Smooth muscle cell (in vitro differentiated cells): Measurements from ENCODE around the gene DNASE1L2. TPM values are rescaled to one million over a fixed set of nuclear protein-coding genes. Genes with fewer than 3 reads are reported as not detected.

Experiments used
- DNase-seq: peaks from one replicate; lab custom pipeline; 2025; ENCODE audit not compliant: unreplicated experiment; lab: John Stamatoyannopoulos, UW
- H2AFZ ChIP-seq: fragments of 200-600 bp; sonication (generic); 2 replicates; pipeline ENCODE4 v1.6.0; 2016; ENCODE audit warnings: antibody characterized with exemption, low read depth, mild to moderate bottlenecking
- H3F3A ChIP-seq: fragments of 200-600 bp; sonication (generic); 2 replicates; pipeline ENCODE4 v1.6.0; 2017; ENCODE audit warnings: antibody characterized with exemption, low read depth
- H3K27ac ChIP-seq: fragments of 200-600 bp; sonication (generic); 2 replicates; pipeline ENCODE4 v1.5.1; 2016; ENCODE audit warnings: low read depth, mild to moderate bottlenecking
- H3K27me3 ChIP-seq: fragments of 200-600 bp; sonication (generic); 2 replicates; pipeline ENCODE4 v1.6.1; 2016; ENCODE audit warnings: low read depth, mild to moderate bottlenecking
- H3K36me3 ChIP-seq: fragments of 200-600 bp; sonication (generic); 2 replicates; pipeline ENCODE4 v1.5.1; 2016; ENCODE audit warnings: low read depth
- H3K4me1 ChIP-seq: fragments of 200-600 bp; sonication (generic); 2 replicates; pipeline ENCODE4 v1.5.1; 2016; ENCODE audit warnings: low read depth
- H3K4me2 ChIP-seq: fragments of 200-600 bp; sonication (generic); 2 replicates; pipeline ENCODE4 v1.6.0; 2016; ENCODE audit warnings: mild to moderate bottlenecking
- H3K4me3 ChIP-seq: fragments of 200-600 bp; sonication (generic); 2 replicates; pipeline ENCODE4 v1.5.1; 2016; ENCODE audit warnings: mild to moderate bottlenecking
- H3K79me2 ChIP-seq: fragments of 200-600 bp; sonication (generic); 2 replicates; pipeline ENCODE4 v1.6.0; 2016; ENCODE audit warnings: low read depth, mild to moderate bottlenecking
- H3K9ac ChIP-seq: fragments of 200-600 bp; sonication (generic); 2 replicates; pipeline ENCODE4 v1.6.0; 2016; ENCODE audit warnings: low read depth
- H3K9me3 ChIP-seq: fragments of 200-600 bp; sonication (generic); replicated peaks from 2 replicates; pipeline ENCODE4 v1.5.1; 2016; ENCODE audit warnings: low read depth
- H4K20me1 ChIP-seq: fragments of 200-600 bp; sonication (generic); 2 replicates; pipeline ENCODE4 v1.6.0; 2016; ENCODE audit warnings: low read depth
- CTCF ChIP-seq: fragments of 200-600 bp; sonication (generic); IDR thresholded peaks from 2 replicates; pipeline ENCODE4 v1.5.1; 2017; ENCODE audit warnings: borderline replicate concordance, mild to moderate bottlenecking, antibody characterized with exemption; ENCODE audit not compliant: insufficient read depth, poor library complexity, severe bottlenecking
- WGBS: methylation state at CpG from one replicate; pipeline ENCODE4 v1.1.7; 2016; ENCODE audit warnings: low lambda C conversion rate; 5-methylcytosine and 5-hydroxymethylcytosine counted together
- polyA plus RNA-seq: library from polyadenylated mRNA; unstranded; fragments of >200 nt; fragmentation: Nextera tagmentation; extraction: Ambion mirVana; gene quantifications from 2 replicates; pipeline ENCODE4 v1.2.1, GENCODE V29; 2016
- total RNA-seq: library from RNA; depleted of rRNA; stranded (reverse); fragments of >200 nt; gene quantifications from 2 replicates; pipeline ENCODE4 v1.2.3, GENCODE V29; 2014

The DNASE1L2 gene
- total and polyA plus RNA-seq, 2 experiments from 2014 or later, result 0.13 to 0.25 TPM

- Histone ChIP-seq H3K9me3 (no peaks in the 10 kb centered on the region), H2AFZ (no peak overlapping the region), H3K27ac (no peak overlapping the region), H3K4me3 (no peak overlapping the region), H3K9ac (no peak overlapping the region), H3K36me3 (no peaks in the 10 kb centered on the region), H3K4me1 (no peaks in the 10 kb centered on the region), H3K4me2 (no peak overlapping the region), H3K27me3 (peaks cover 2% of the 10 kb centered on the region), H3K79me2 (no peaks in the 10 kb centered on the region), H4K20me1 (no peaks in the 10 kb centered on the region), H3F3A (no peaks in the 10 kb centered on the region)
- no peak for TF ChIP-seq CTCF
- 93% methylated on average over 26 of the region's 37 CpGs for WGBS
- DNase-seq, result no peak
Measured at GRCh38 chr16:2284001-2284770, 47.9 kb downstream of the DNASE1L2 start.

- Histone ChIP-seq H3K27ac (no peak overlapping the region), H4K20me1 (no peaks in the 10 kb centered on the region), H3K4me1 (no peaks in the 10 kb centered on the region), H2AFZ (no peak overlapping the region), H3K4me3 (no peak overlapping the region), H3F3A (no peaks in the 10 kb centered on the region), H3K79me2 (no peaks in the 10 kb centered on the region), H3K9me3 (no peaks in the 10 kb centered on the region), H3K36me3 (no peaks in the 10 kb centered on the region), H3K4me2 (no peak overlapping the region), H3K27me3 (peaks cover 2% of the 10 kb centered on the region), H3K9ac (no peak overlapping the region)
- WGBS, result 94% methylated on average over 35 of the region's 35 CpGs
- DNase-seq, result no peak
- TF ChIP-seq CTCF, result no peak
Measured at GRCh38 chr16:2284797-2285576, 48.7 kb downstream of the DNASE1L2 start.

GRCh38 chr16:2285731-2286191 is 49.5 kb downstream of the DNASE1L2 start:
- Histone ChIP-seq H3K4me1 (no peaks in the 10 kb centered on the region), H2AFZ (no peak overlapping the region), H3K36me3 (no peaks in the 10 kb centered on the region), H3K79me2 (no peaks in the 10 kb centered on the region), H3K9ac (no peak overlapping the region), H3F3A (no peaks in the 10 kb centered on the region), H3K27ac (no peak overlapping the region), H3K4me2 (no peak overlapping the region), H3K4me3 (no peak overlapping the region), H3K27me3 (peaks cover 2% of the 10 kb centered on the region), H4K20me1 (no peaks in the 10 kb centered on the region), H3K9me3 (no peaks in the 10 kb centered on the region)
- no peak for DNase-seq
- TF ChIP-seq CTCF, result no peak
- 92% methylated on average over 13 of the region's 13 CpGs for WGBS
